Suprapubic skin (tissue), 4 donors: ENCODE results near the gene WWTR1. TPM values are rescaled to one million over a fixed set of nuclear protein-coding genes. Genes with fewer than 3 reads are reported as not detected.

Experiments
- DNase-seq, 2 donors: peaks; one replicate each; pipeline ENCODE4 v3.0.0-alpha.2; 2019; ENCODE audit warnings: low spot score in 2 of 2
- H3K27ac ChIP-seq: fragments of 200-600 bp; sonication (generic); one replicate; pipeline ENCODE4 v1.5.1; 2019
- H3K27me3 ChIP-seq: fragments of 200-600 bp; sonication (generic); one replicate; pipeline ENCODE4 v1.5.1; 2019
- H3K36me3 ChIP-seq: fragments of 200-600 bp; sonication (generic); one replicate; pipeline ENCODE4 v1.5.1; 2019
- H3K4me1 ChIP-seq: fragments of 200-600 bp; sonication (generic); one replicate; pipeline ENCODE4 v1.5.1; 2019
- H3K4me3 ChIP-seq: fragments of 200-600 bp; sonication (generic); one replicate; pipeline ENCODE4 v1.5.1; 2019; ENCODE audit warnings: mild to moderate bottlenecking
- H3K9me3 ChIP-seq: fragments of 200-600 bp; sonication (generic); one replicate; pipeline ENCODE4 v1.5.1; 2019
- CTCF ChIP-seq, 2 donors: fragments of 200-600 bp in 1 of 2; fragments of 450-650 bp in 1 of 2; sonication (generic) in 1 of 2; IDR thresholded peaks; one replicate each; pipeline ENCODE4 v1.5.1; 2016 to 2019; ENCODE audit warnings: antibody characterized with exemption in 2 of 2, mild to moderate bottlenecking in 1 of 2, moderate library complexity in 1 of 2
- EP300 ChIP-seq: sonication (generic); formaldehyde crosslinking; IDR thresholded peaks from one replicate; pipeline ENCODE4 v1.6.1; 2017; ENCODE audit warnings: antibody characterized with exemption
- POLR2A ChIP-seq, 2 donors: fragments of 450-650 bp; IDR thresholded peaks; one replicate each; pipeline ENCODE4 v1.6.1; 2017; ENCODE audit warnings: antibody characterized with exemption in 2 of 2, mild to moderate bottlenecking in 2 of 2, moderate library complexity in 2 of 2
- POLR2AphosphoS5 ChIP-seq, 3 donors: sonication (generic); formaldehyde crosslinking; IDR thresholded peaks; one replicate each; pipeline ENCODE4 v1.6.1; 2017; ENCODE audit warnings: antibody characterized with exemption in 3 of 3
- WGBS: methylation state at CpG from one replicate; pipeline ENCODE4 v1.1.5; 2018; 5-methylcytosine and 5-hydroxymethylcytosine counted together
- total RNA-seq, 4 donors: library from RNA; depleted of rRNA; stranded (reverse); fragments of >200 nt; gene quantifications; one replicate each; pipeline ENCODE4 v1.1.0, GENCODE V29; 2016

Gene WWTR1
- total RNA-seq, 4 donors from 2014 or later, result 33.0 to 68.9 (median 52.1) TPM

GRCh38 chr3:149548669-149549065 lies 109.2 kb downstream of the WWTR1 start:
- peaks cover 49% of the 10 kb centered on the region for H3K4me1 ChIP-seq
- 84% methylated on average over 4 of the region's 4 CpGs for WGBS
- H3K27ac ChIP-seq, result peak overlapping the region; percentile 78
- no peaks in the 10 kb centered on the region for H3K36me3 ChIP-seq
- TF ChIP-seq POLR2A (IDR thresholded peaks at IDR 0.05) (no peak), CTCF (IDR thresholded peaks at IDR 0.05) (no peak), EP300 (no peak), POLR2AphosphoS5 (IDR thresholded peaks at IDR 0.05) (no peak)
- no peak for DNase-seq
- no peaks in the 10 kb centered on the region for H3K9me3 ChIP-seq
- H3K27me3 ChIP-seq, result no peaks in the 10 kb centered on the region
- H3K4me3 ChIP-seq, result no peak overlapping the region

DNA sequence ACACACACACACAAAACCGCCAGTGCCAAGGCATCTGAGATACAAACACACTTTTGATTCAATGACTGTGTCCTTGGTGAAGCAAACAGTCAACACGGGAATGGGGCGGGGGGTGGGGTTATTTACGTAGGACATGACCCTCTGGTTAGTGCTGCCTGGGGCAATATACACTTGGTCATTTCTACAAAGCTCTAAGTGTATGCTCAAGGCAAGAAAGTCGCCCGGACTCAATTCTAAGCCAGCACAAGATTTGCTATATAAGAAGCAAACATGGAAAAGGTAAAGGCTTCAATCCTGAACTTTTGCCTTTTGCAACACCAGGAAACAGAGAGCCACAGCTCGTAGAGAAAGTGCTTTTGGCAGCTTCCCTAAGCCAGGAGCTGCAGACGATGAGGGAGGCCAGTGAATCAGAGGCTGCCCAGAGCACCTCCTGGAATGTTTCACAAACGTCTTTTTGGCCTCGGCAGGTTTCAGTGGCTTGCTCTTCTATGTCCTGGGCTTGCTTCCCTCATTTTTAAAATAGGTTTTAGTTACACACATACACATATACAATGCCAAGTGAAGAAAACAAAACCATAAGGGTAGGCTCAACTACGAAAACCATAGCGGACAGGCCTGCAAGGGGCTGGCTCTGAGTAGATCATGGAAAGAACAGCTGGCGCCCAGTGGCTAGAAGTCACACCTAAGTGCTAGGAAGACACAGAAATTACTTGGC lies 109.7 kb downstream of the WWTR1 start:
- no peaks in the 10 kb centered on the region for H3K9me3 ChIP-seq
- H3K4me1 ChIP-seq, result peaks cover 44% of the 10 kb centered on the region
- no peak overlapping the region for H3K4me3 ChIP-seq
- no peaks in the 10 kb centered on the region for H3K27me3 ChIP-seq
- H3K27ac ChIP-seq, result peak overlapping the region; percentile 78
- H3K36me3 ChIP-seq, result no peaks in the 10 kb centered on the region
- DNase-seq, result no peak
- no peak for TF ChIP-seq POLR2A (IDR thresholded peaks at IDR 0.05)
- no peak for TF ChIP-seq EP300
- TF ChIP-seq POLR2AphosphoS5 (IDR thresholded peaks at IDR 0.05), result no peak
- TF ChIP-seq CTCF (IDR thresholded peaks at IDR 0.05), result no peak
- WGBS, result 48% methylated on average over 13 of the region's 13 CpGs

GRCh38 chr3:149547413-149547812 lies 110.4 kb downstream of the WWTR1 start:
- DNase-seq, result peak; percentile 82
- Histone ChIP-seq H3K4me3 (no peak overlapping the region), H3K4me1 (peaks cover 37% of the 10 kb centered on the region), H3K9me3 (no peaks in the 10 kb centered on the region), H3K36me3 (peaks cover 2% of the 10 kb centered on the region), H3K27me3 (no peaks in the 10 kb centered on the region), H3K27ac (peak overlapping the region; percentile 78)
- WGBS, result 60% methylated on average over 9 of the region's 9 CpGs
- peak in 1 of 3 donors; percentile 56 for TF ChIP-seq POLR2AphosphoS5 (IDR thresholded peaks at IDR 0.05)
- no peak for TF ChIP-seq EP300

DNA sequence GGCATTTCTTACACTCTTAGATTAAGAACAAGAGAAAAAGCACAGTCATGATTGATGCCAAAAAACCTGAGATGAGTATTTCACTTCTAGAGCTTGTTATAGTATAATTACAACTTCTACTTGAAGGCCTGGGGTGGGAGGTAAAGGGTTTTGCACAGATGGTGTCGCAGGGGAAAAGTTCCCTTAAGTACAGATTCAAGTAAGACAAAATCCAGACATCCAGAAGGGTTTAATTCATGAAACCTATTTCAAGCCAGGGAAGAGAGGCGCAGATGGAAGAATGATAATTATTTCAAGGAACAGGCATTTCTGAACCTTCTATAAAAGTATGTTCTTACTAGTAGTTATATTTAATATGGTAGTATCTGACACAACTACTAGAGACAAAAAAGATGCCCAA lies 112.8 kb downstream of the WWTR1 start:
- H3K27me3 ChIP-seq, result no peaks in the 10 kb centered on the region
- peaks cover 15% of the 10 kb centered on the region for H3K36me3 ChIP-seq
- DNase-seq, result no peak
- H3K4me1 ChIP-seq, result peaks cover 31% of the 10 kb centered on the region
- H3K9me3 ChIP-seq, result no peaks in the 10 kb centered on the region
- 79% methylated on average over 2 of the region's 2 CpGs for WGBS
- H3K4me3 ChIP-seq, result no peak overlapping the region
- TF ChIP-seq POLR2A (IDR thresholded peaks at IDR 0.05) (no peak), CTCF (IDR thresholded peaks at IDR 0.05) (no peak), POLR2AphosphoS5 (IDR thresholded peaks at IDR 0.05) (no peak), EP300 (no peak)
- no peak overlapping the region for H3K27ac ChIP-seq

GRCh38 chr3:149542375-149543312 lies 115.2 kb downstream of the WWTR1 start:
- Histone ChIP-seq H3K9me3 (no peaks in the 10 kb centered on the region), H3K4me3 (no peak overlapping the region), H3K27ac (no peak overlapping the region), H3K4me1 (peaks cover 27% of the 10 kb centered on the region), H3K36me3 (peaks cover 15% of the 10 kb centered on the region), H3K27me3 (no peaks in the 10 kb centered on the region)
- no peak for TF ChIP-seq POLR2AphosphoS5 (IDR thresholded peaks at IDR 0.05)
- no peak for TF ChIP-seq POLR2A (IDR thresholded peaks at IDR 0.05)
- no peak for TF ChIP-seq CTCF (IDR thresholded peaks at IDR 0.05)
- no peak for DNase-seq
- WGBS, result 88% methylated on average over 9 of the region's 9 CpGs
